Trophoblast cell (in vitro differentiated cells and primary cell): ENCODE data around the gene LPP.

Experiments
- DNase-seq, 2 donors: peaks; one replicate each; pipeline ENCODE4 v3.0.0-alpha.2; 2016
- H2AFZ ChIP-seq: 2 replicates; pipeline ENCODE4 v1.6.1; 2013; ENCODE audit warnings: low read length, moderate library complexity, mild to moderate bottlenecking; ENCODE audit not compliant: insufficient read depth, poor library complexity
- H2AK5ac ChIP-seq: 2 replicates; pipeline ENCODE4 v1.6.1; 2013; ENCODE audit warnings: mild to moderate bottlenecking, low read length
- H2BK120ac ChIP-seq: 2 replicates; pipeline ENCODE4 v1.6.1; 2013; ENCODE audit warnings: low read length, mild to moderate bottlenecking, moderate library complexity; ENCODE audit not compliant: insufficient read depth, poor library complexity
- H2BK12ac ChIP-seq: 2 replicates; pipeline ENCODE4 v1.6.1; 2013; ENCODE audit warnings: mild to moderate bottlenecking, low read length, moderate library complexity
- H2BK5ac ChIP-seq: 2 replicates; pipeline ENCODE4 v1.6.1; 2013; ENCODE audit warnings: low read length, low read depth, moderate library complexity, mild to moderate bottlenecking; ENCODE audit not compliant: poor library complexity
- H3K14ac ChIP-seq: 2 replicates; pipeline ENCODE4 v1.6.1; 2013; ENCODE audit warnings: mild to moderate bottlenecking, low read length
- H3K18ac ChIP-seq: 2 replicates; pipeline ENCODE4 v1.6.1; 2013; ENCODE audit warnings: mild to moderate bottlenecking, low read length
- H3K23ac ChIP-seq: 2 replicates; pipeline ENCODE4 v1.6.1; 2013; ENCODE audit warnings: low read length
- H3K27ac ChIP-seq: 2 replicates; pipeline ENCODE4 v1.5.1; 2013; ENCODE audit warnings: low read depth, mild to moderate bottlenecking, inconsistent platforms, low read length, moderate library complexity
- H3K27me3 ChIP-seq: 2 replicates; pipeline ENCODE4 v1.6.1; 2013; ENCODE audit warnings: inconsistent platforms, mild to moderate bottlenecking, low read length, moderate library complexity; ENCODE audit not compliant: insufficient read depth
- H3K36me3 ChIP-seq, 2 experiments: 1 replicate in 1 of 2; 2 replicates in 1 of 2; pipeline ENCODE4 v1.6.1; 2013; ENCODE audit warnings: low read length in 2 of 2, mild to moderate bottlenecking in 2 of 2, moderate library complexity in 1 of 2; ENCODE audit not compliant: insufficient read depth in 2 of 2, control insufficient read depth in 1 of 2
- H3K4ac ChIP-seq: 2 replicates; pipeline ENCODE4 v1.6.1; 2013; ENCODE audit warnings: low read depth, mild to moderate bottlenecking, low read length, moderate library complexity
- H3K4me1 ChIP-seq, 2 experiments: 1 replicate in 1 of 2; 2 replicates in 1 of 2; pipeline ENCODE4 v1.6.1; 2013; ENCODE audit warnings: low read length in 2 of 2, mild to moderate bottlenecking in 2 of 2, moderate library complexity in 1 of 2; ENCODE audit not compliant: insufficient read depth in 2 of 2, control insufficient read depth in 1 of 2
- H3K4me2 ChIP-seq: 2 replicates; pipeline ENCODE4 v1.6.1; 2013; ENCODE audit warnings: inconsistent platforms, mild to moderate bottlenecking, low read length, moderate library complexity
- H3K4me3 ChIP-seq: 2 replicates; pipeline ENCODE4 v1.5.1; 2013; ENCODE audit warnings: mild to moderate bottlenecking, low read depth, low read length, inconsistent platforms
- H3K79me1 ChIP-seq: one replicate; pipeline ENCODE4 v1.6.1; 2013; ENCODE audit warnings: low read length
- H3K79me2 ChIP-seq: 2 replicates; pipeline ENCODE4 v1.6.1; 2013; ENCODE audit warnings: low read length, mild to moderate bottlenecking; ENCODE audit not compliant: control insufficient read depth, insufficient read depth, poor library complexity
- H3K9ac ChIP-seq: 2 replicates; pipeline ENCODE4 v1.6.1; 2013; ENCODE audit warnings: mild to moderate bottlenecking, low read length
- H3K9me3 ChIP-seq: 2 replicates; pipeline ENCODE4 v1.6.1; 2013; ENCODE audit warnings: low read depth, mild to moderate bottlenecking, control low read depth, inconsistent platforms, low read length; ENCODE audit not compliant: insufficient read depth
- H4K12ac ChIP-seq: 2 replicates; pipeline ENCODE4 v1.6.1; 2013; ENCODE audit warnings: low read depth, mild to moderate bottlenecking, low read length, moderate library complexity
- H4K8ac ChIP-seq: 2 replicates; pipeline ENCODE4 v1.6.1; 2013; ENCODE audit warnings: low read depth, mild to moderate bottlenecking, low read length, moderate library complexity
- H4K91ac ChIP-seq: one replicate; pipeline ENCODE4 v1.6.1; 2013; ENCODE audit warnings: low read depth, mild to moderate bottlenecking, low read length, moderate library complexity
- WGBS: extraction: QIAGEN DNeasy Blood & Tissue Kit; methylation state at CpG from one replicate; pipeline ENCODE4 v1.1.7; 2013; ENCODE audit warnings: missing lambda C conversion rate; ENCODE audit not compliant: insufficient read length, insufficient coverage; ENCODE audit errors: extremely low coverage; 5-methylcytosine and 5-hydroxymethylcytosine counted together

Gene LPP

DNA sequence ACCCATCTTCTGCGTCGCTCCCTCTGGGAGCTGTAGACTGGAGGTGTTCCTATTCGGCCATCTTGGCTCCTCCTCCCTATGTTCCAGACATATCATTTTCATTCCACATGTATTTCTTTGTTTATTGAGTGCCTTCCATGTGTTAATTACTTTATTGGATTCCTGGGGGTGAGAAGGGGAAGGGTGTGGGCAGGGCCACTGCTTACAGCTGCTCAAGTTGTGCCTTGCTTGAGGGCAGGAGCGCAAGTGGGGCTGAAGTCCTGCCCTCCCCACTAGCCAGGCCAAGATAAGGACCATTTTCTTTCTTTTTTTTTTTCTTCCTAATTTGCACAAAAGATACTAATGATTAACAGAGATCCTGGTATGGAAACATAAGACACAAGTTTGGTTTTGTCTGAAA, 224.8 kb downstream of the LPP start:
- no peak overlapping the region for H3K4ac ChIP-seq
- H3K79me1 ChIP-seq, result no peaks in the 10 kb centered on the region
- no peak overlapping the region for H3K4me2 ChIP-seq
- no peak overlapping the region for H3K4me3 ChIP-seq
- no peak overlapping the region for H4K91ac ChIP-seq
- H3K9ac ChIP-seq, result no peak overlapping the region
- H2AFZ ChIP-seq, result no peak overlapping the region
- H3K9me3 ChIP-seq, result no peaks in the 10 kb centered on the region
- no peak for DNase-seq
- no peaks in the 10 kb centered on the region for H3K27me3 ChIP-seq
- no peak overlapping the region for H3K14ac ChIP-seq
- H2AK5ac ChIP-seq, result no peak overlapping the region
- WGBS, result no CpG with 5 or more reads among the region's 4 CpGs
- H3K18ac ChIP-seq, result no peak overlapping the region
- no peaks in the 10 kb centered on the region for H3K79me2 ChIP-seq
- no peak overlapping the region for H2BK120ac ChIP-seq
- no peak overlapping the region for H3K23ac ChIP-seq
- H2BK12ac ChIP-seq, result no peak overlapping the region
- no peak overlapping the region for H4K8ac ChIP-seq
- H4K12ac ChIP-seq, result no peak overlapping the region
- peaks cover 0 to 1% of the 10 kb centered on the region in 2 experiments for H3K36me3 ChIP-seq
- H3K4me1 ChIP-seq, result no peaks in the 10 kb centered on the region
- no peak overlapping the region for H2BK5ac ChIP-seq
- no peak overlapping the region for H3K27ac ChIP-seq

GRCh38 chr3:188380252-188380651, 226.3 kb downstream of the LPP start:
- Histone ChIP-seq H2BK12ac (no peak overlapping the region), H4K91ac (no peak overlapping the region), H2BK5ac (no peak overlapping the region), H3K27me3 (no peaks in the 10 kb centered on the region), H3K27ac (no peak overlapping the region), H3K4me2 (no peak overlapping the region), H3K4me1 (peaks cover 0 to 6% of the 10 kb centered on the region in 2 experiments), H4K12ac (no peak overlapping the region), H3K23ac (no peak overlapping the region), H3K79me2 (no peaks in the 10 kb centered on the region), H3K4ac (no peak overlapping the region), H3K79me1 (no peaks in the 10 kb centered on the region), H2BK120ac (no peak overlapping the region), H3K9ac (no peak overlapping the region), H3K4me3 (no peak overlapping the region), H2AK5ac (no peak overlapping the region), H2AFZ (no peak overlapping the region), H3K36me3 (peaks cover 0 to 1% of the 10 kb centered on the region in 2 experiments), H3K18ac (no peak overlapping the region), H3K14ac (no peak overlapping the region), H4K8ac (no peak overlapping the region), H3K9me3 (no peaks in the 10 kb centered on the region)
- no CpG with 5 or more reads among the region's 2 CpGs for WGBS
- no peak for DNase-seq

GRCh38 chr3:188380722-188381121, 226.8 kb downstream of the LPP start:
- Histone ChIP-seq H2BK5ac (no peak overlapping the region), H3K4ac (no peak overlapping the region), H3K79me1 (no peaks in the 10 kb centered on the region), H3K18ac (no peak overlapping the region), H3K36me3 (peaks cover 0 to 1% of the 10 kb centered on the region in 2 experiments), H2AK5ac (no peak overlapping the region), H3K27me3 (no peaks in the 10 kb centered on the region), H4K12ac (no peak overlapping the region), H3K4me3 (no peak overlapping the region), H3K9me3 (no peaks in the 10 kb centered on the region), H2BK12ac (no peak overlapping the region), H4K8ac (no peak overlapping the region), H2AFZ (no peak overlapping the region), H3K79me2 (no peaks in the 10 kb centered on the region), H2BK120ac (no peak overlapping the region), H3K4me1 (peaks cover 0 to 6% of the 10 kb centered on the region in 2 experiments), H3K23ac (no peak overlapping the region), H3K27ac (no peak overlapping the region), H4K91ac (no peak overlapping the region), H3K4me2 (no peak overlapping the region), H3K9ac (no peak overlapping the region), H3K14ac (no peak overlapping the region)
- no peak for DNase-seq

GRCh38 chr3:188383748-188384147, 229.8 kb downstream of the LPP start:
- Histone ChIP-seq H3K4me2 (no peak overlapping the region), H3K23ac (no peak overlapping the region), H2BK12ac (no peak overlapping the region), H2BK5ac (no peak overlapping the region), H3K36me3 (peaks cover 0 to 1% of the 10 kb centered on the region in 2 experiments), H3K27ac (no peak overlapping the region), H3K79me1 (no peaks in the 10 kb centered on the region), H4K12ac (no peak overlapping the region), H3K9me3 (no peaks in the 10 kb centered on the region), H3K27me3 (no peaks in the 10 kb centered on the region), H3K14ac (no peak overlapping the region), H4K91ac (no peak overlapping the region), H3K79me2 (no peaks in the 10 kb centered on the region), H3K9ac (no peak overlapping the region), H2AK5ac (no peak overlapping the region), H2AFZ (no peak overlapping the region), H3K4me1 (peaks cover 0 to 6% of the 10 kb centered on the region in 2 experiments), H2BK120ac (no peak overlapping the region), H4K8ac (no peak overlapping the region), H3K4me3 (no peak overlapping the region), H3K4ac (no peak overlapping the region), H3K18ac (no peak overlapping the region)
- WGBS, result no CpG with 5 or more reads among the region's 3 CpGs
- no peak for DNase-seq
